Neuronal stem cell (in vitro differentiated cells): Measurements from ENCODE around the gene TMPRSS12.
"Not testable (repeated sequence)": the region's sequence is repeated elsewhere in the genome, so short reads cannot be mapped to it uniquely, and the experiment has no call there.

Source experiments
- DNase-seq: peaks from one replicate; pipeline ENCODE4 v3.0.0-alpha.2; 2013; ENCODE audit warnings: low spot score
- H2AFZ ChIP-seq: one replicate; pipeline ENCODE4 v1.6.1; 2013; ENCODE audit warnings: mild to moderate bottlenecking, low read length, inconsistent platforms
- H2AK5ac ChIP-seq: 2 replicates; pipeline ENCODE4 v1.6.1; 2013; ENCODE audit warnings: low read depth, mild to moderate bottlenecking, inconsistent platforms, low read length, moderate library complexity, mixed read lengths
- H2BK120ac ChIP-seq: 2 replicates; pipeline ENCODE4 v1.6.1; 2013; ENCODE audit warnings: low read depth, mild to moderate bottlenecking, inconsistent platforms, low read length, moderate library complexity, mixed read lengths
- H2BK12ac ChIP-seq: one replicate; pipeline ENCODE4 v1.6.1; 2013; ENCODE audit warnings: low read length, inconsistent platforms
- H2BK15ac ChIP-seq: 2 replicates; pipeline ENCODE4 v1.6.1; 2013; ENCODE audit warnings: mild to moderate bottlenecking, low read length, inconsistent platforms, mixed read lengths
- H2BK5ac ChIP-seq: one replicate; pipeline ENCODE4 v1.6.1; 2013; ENCODE audit warnings: inconsistent platforms, mild to moderate bottlenecking, low read length, moderate library complexity
- H3K14ac ChIP-seq: one replicate; pipeline ENCODE4 v1.6.1; 2013; ENCODE audit warnings: low read length, inconsistent platforms
- H3K18ac ChIP-seq: 2 replicates; pipeline ENCODE4 v1.6.1; 2013; ENCODE audit warnings: low read length, inconsistent platforms
- H3K23ac ChIP-seq: 2 replicates; pipeline ENCODE4 v1.6.1; 2013; ENCODE audit warnings: low read depth, mild to moderate bottlenecking, mixed read lengths, low read length, inconsistent platforms; ENCODE audit not compliant: poor library complexity
- H3K27ac ChIP-seq: replicated peaks from 3 replicates; pipeline ENCODE4 v1.5.1; 2013; ENCODE audit warnings: low read length, inconsistent platforms
- H3K27me3 ChIP-seq, 3 experiments: 2 replicates each; pipeline ENCODE4 v1.6.1; 2013; ENCODE audit warnings: low read length in 3 of 3, mild to moderate bottlenecking in 2 of 3, inconsistent platforms in 1 of 3, low read depth in 1 of 3, mixed read lengths in 1 of 3, moderate library complexity in 1 of 3; ENCODE audit not compliant: control insufficient read depth in 3 of 3, insufficient read depth in 3 of 3
- H3K36me3 ChIP-seq, 2 donors: replicated peaks in 1 of 2; 2 replicates each; pipeline ENCODE4 v1.6.1; 2013; ENCODE audit warnings: low read length in 2 of 2; ENCODE audit not compliant: control insufficient read depth in 2 of 2, insufficient read depth in 2 of 2
- H3K4ac ChIP-seq: 2 replicates; pipeline ENCODE4 v1.6.1; 2013; ENCODE audit warnings: inconsistent platforms, mild to moderate bottlenecking, low read length, moderate library complexity
- H3K4me1 ChIP-seq, 2 donors: 1 replicate in 1 of 2; 2 replicates in 1 of 2; pipeline ENCODE4 v1.6.1; 2013; ENCODE audit warnings: low read length in 2 of 2, low read depth in 1 of 2; ENCODE audit not compliant: control insufficient read depth in 2 of 2, insufficient read depth in 1 of 2
- H3K4me2 ChIP-seq: one replicate; pipeline ENCODE4 v1.6.1; 2013; ENCODE audit warnings: mild to moderate bottlenecking, low read length, inconsistent platforms; ENCODE audit not compliant: insufficient read depth, poor library complexity, severe bottlenecking
- H3K4me3 ChIP-seq, 2 donors: 2 replicates each; pipeline ENCODE4 v1.5.1; 2013; ENCODE audit warnings: low read length in 2 of 2, mild to moderate bottlenecking in 2 of 2, inconsistent platforms in 1 of 2, moderate library complexity in 1 of 2
- H3K79me1 ChIP-seq: one replicate; pipeline ENCODE4 v1.6.1; 2013; ENCODE audit warnings: low read depth, mild to moderate bottlenecking, inconsistent platforms, low read length, moderate library complexity
- H3K9ac ChIP-seq: one replicate; pipeline ENCODE4 v1.6.1; 2013; ENCODE audit warnings: mild to moderate bottlenecking, low read depth, low read length, inconsistent platforms; ENCODE audit not compliant: poor library complexity
- H3K9me3 ChIP-seq, 2 donors: replicated peaks in 1 of 2; 2 replicates each; pipeline versions ENCODE3 to v1.6.1; 2013; ENCODE audit warnings: low read length in 2 of 2, mild to moderate bottlenecking in 2 of 2, inconsistent platforms in 1 of 2, low read depth in 1 of 2, mixed read lengths in 1 of 2, moderate library complexity in 1 of 2; ENCODE audit not compliant: control insufficient read depth in 2 of 2, insufficient read depth in 1 of 2
- H4K8ac ChIP-seq: one replicate; pipeline ENCODE4 v1.6.1; 2013; ENCODE audit warnings: low read depth, mild to moderate bottlenecking, inconsistent platforms, low read length, moderate library complexity
- H4K91ac ChIP-seq: one replicate; pipeline ENCODE4 v1.6.1; 2013; ENCODE audit warnings: low read length, low read depth, mild to moderate bottlenecking, inconsistent platforms; ENCODE audit not compliant: poor library complexity
- WGBS, 2 donors: extraction: QIAGEN DNeasy Blood & Tissue Kit; methylation state at CpG; one replicate each; pipeline ENCODE4 v1.1.7; 2013; ENCODE audit warnings: missing lambda C conversion rate in 2 of 2, mixed read lengths in 1 of 2; ENCODE audit not compliant: insufficient read length in 2 of 2, insufficient replicate concordance in 1 of 2; ENCODE audit errors: extremely low coverage in 2 of 2; 5-methylcytosine and 5-hydroxymethylcytosine counted together

Gene TMPRSS12

DNA sequence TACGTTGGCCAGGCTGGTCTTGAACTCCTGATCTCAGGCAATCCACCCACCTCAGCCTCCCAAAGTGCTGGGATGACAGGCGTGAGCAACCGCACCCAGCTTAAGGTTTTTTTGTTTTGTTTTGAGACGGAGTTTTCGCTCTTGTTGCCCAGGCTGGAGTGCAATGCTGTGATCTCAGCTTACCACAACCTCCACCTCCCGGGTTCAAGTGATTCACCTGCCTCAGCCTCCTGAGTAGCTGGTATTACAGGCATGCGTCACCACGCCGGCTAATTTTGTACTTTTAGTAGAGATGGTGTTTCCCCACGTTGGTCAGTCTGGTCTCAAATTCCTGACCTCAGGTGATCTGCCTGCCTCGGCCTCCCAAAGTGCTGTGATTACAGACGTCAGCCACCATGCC is 87.8 kb downstream of the TMPRSS12 start:
- peaks cover 5 to 15% of the 10 kb centered on the region in 2 donors for H3K4me1 ChIP-seq
- H4K91ac ChIP-seq, H2BK12ac ChIP-seq, H3K23ac ChIP-seq, H2BK5ac ChIP-seq, H3K79me1 ChIP-seq, H3K18ac ChIP-seq, H2AFZ ChIP-seq, H3K4ac ChIP-seq, H3K9ac ChIP-seq, H3K14ac ChIP-seq, H2AK5ac ChIP-seq, H2BK120ac ChIP-seq, H2BK15ac ChIP-seq, H3K4me2 ChIP-seq, H4K8ac ChIP-seq, H3K4me3 ChIP-seq, DNase-seq, H3K9me3 ChIP-seq, H3K27ac ChIP-seq, H3K27me3 ChIP-seq, H3K36me3 ChIP-seq: not testable (repeated sequence)
- WGBS, 2 donors, result no CpG with 5 or more reads among the region's 12 CpGs

DNA sequence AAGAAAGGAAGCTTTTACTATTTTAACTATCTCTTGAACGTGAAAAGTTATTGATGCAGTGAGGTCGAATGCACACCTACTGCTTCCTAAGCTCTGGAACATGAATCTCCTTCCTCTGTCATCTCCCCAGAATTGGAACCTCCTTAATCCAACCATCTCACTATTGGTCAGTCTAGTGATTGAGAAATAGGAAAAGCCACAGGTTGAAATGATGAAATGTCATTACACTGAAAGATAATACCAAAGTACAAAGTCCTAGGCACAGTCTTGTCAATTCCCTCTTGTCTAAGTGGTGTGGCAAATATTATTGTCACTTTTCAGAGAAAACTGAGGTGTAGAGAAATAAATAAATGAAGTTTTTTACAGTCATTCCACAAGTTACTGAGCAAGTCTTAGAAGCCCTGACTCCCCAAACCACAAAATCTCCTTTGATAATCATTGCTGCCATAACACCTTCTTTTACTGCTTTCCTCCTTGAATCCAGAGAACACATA is 90.1 kb downstream of the TMPRSS12 start:
- Histone ChIP-seq H3K27me3 (no peaks in the 10 kb centered on the region), H2BK5ac (no peak overlapping the region), H3K4me2 (no peak overlapping the region), H4K8ac (no peak overlapping the region), H3K79me1 (no peaks in the 10 kb centered on the region), H2BK120ac (no peak overlapping the region), H4K91ac (no peak overlapping the region), H3K23ac (no peak overlapping the region), H2BK12ac (no peak overlapping the region), H2BK15ac (no peak overlapping the region), H3K36me3 (no peaks in the 10 kb centered on the region), H3K27ac (no peak overlapping the region), H3K14ac (no peak overlapping the region), H2AK5ac (no peak overlapping the region), H3K9ac (no peak overlapping the region), H2AFZ (no peak overlapping the region), H3K18ac (no peak overlapping the region), H3K4ac (no peak overlapping the region), H3K4me3 (no peak overlapping the region), H3K4me1 (peaks cover 5 to 11% of the 10 kb centered on the region in 2 donors), H3K9me3 (no peaks in the 10 kb centered on the region)
- no peak for DNase-seq
- no CpG with 5 or more reads among the region's 2 CpGs for WGBS, 2 donors

DNA sequence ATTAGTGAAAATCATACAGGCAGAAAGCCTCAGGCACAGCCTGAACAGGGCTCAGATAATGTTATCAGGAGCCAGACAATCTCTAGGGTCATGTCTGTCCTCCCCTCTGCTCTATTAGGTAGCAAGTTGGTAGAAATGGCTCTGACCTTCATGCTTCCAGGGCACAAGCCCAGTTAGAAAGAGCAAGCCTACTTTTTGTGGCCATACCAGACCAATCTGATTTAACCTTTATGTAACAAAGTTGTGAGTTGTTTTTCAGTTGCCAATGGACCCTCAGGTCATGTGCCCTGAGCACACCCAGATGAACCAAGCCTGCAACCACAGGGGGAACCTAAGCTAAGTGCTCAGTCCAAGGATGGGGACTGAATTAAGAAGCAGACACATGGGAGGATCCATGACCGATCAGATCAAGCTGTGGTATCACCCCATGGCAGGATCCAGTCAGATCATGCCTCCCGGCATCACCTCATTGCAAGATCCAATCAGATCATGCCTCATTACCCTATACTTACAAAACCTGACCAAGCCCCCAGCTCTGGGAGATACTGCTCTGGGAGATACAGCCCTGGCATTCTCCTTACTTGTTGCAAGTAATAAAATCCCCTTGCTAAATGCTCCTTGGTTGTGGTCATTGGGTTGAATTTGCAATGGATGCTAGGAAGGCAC is 90.9 kb downstream of the TMPRSS12 start:
- H3K14ac ChIP-seq, result no peak overlapping the region
- no peak overlapping the region for H3K4me3 ChIP-seq
- H3K18ac ChIP-seq, result no peak overlapping the region
- no peak overlapping the region for H2BK120ac ChIP-seq
- H3K23ac ChIP-seq, result no peak overlapping the region
- H4K91ac ChIP-seq, result no peak overlapping the region
- no peaks in the 10 kb centered on the region for H3K36me3 ChIP-seq
- no peak overlapping the region for H2AFZ ChIP-seq
- H3K9me3 ChIP-seq, result no peaks in the 10 kb centered on the region
- no peak overlapping the region for H3K9ac ChIP-seq
- H3K27me3 ChIP-seq, result no peaks in the 10 kb centered on the region
- WGBS, 2 donors, result no CpG with 5 or more reads among the region's 2 CpGs
- H3K79me1 ChIP-seq, result no peaks in the 10 kb centered on the region
- H2AK5ac ChIP-seq, result no peak overlapping the region
- no peak overlapping the region for H3K4me2 ChIP-seq
- peaks cover 4 to 5% of the 10 kb centered on the region in 2 donors for H3K4me1 ChIP-seq
- no peak overlapping the region for H3K4ac ChIP-seq
- DNase-seq, result no peak
- H4K8ac ChIP-seq, result no peak overlapping the region
- H2BK15ac ChIP-seq, result no peak overlapping the region
- no peak overlapping the region for H2BK5ac ChIP-seq
- no peak overlapping the region for H2BK12ac ChIP-seq
- H3K27ac ChIP-seq, result no peak overlapping the region

DNA sequence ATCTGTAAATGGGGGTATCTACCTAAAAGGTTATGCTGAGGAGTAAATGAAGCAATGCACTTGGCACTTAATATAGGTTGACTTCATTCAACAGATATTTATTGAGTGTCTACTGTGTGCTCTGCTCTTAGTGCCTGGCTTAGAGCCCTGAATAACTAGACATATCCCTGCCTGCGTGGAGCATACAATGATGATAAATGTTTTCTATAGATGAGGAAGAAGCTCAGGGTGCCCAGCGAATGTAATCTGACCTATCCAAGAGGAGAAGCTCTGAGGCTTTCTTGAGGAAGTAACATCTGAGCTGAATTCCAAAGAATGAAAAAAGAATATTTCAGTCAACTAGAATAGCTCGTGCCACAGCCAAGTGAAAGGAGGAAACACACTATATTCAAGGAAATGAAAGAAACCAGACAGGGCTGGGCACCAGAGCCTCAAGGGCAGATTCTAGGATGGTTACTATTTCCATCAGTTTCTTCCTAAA is 91.7 kb downstream of the TMPRSS12 start:
- no peak overlapping the region for H3K4ac ChIP-seq
- no peak overlapping the region for H2AFZ ChIP-seq
- no peaks in the 10 kb centered on the region for H3K27me3 ChIP-seq
- no peak overlapping the region for H4K91ac ChIP-seq
- no peak overlapping the region for H3K27ac ChIP-seq
- no peaks in the 10 kb centered on the region for H3K79me1 ChIP-seq
- H3K18ac ChIP-seq, result no peak overlapping the region
- H3K14ac ChIP-seq, result no peak overlapping the region
- no peak overlapping the region for H3K4me3 ChIP-seq
- H2AK5ac ChIP-seq, result no peak overlapping the region
- H2BK12ac ChIP-seq, result no peak overlapping the region
- no peak overlapping the region for H3K9ac ChIP-seq
- H3K36me3 ChIP-seq, result no peaks in the 10 kb centered on the region
- H3K9me3 ChIP-seq, result no peaks in the 10 kb centered on the region
- WGBS, 2 donors, result no CpG with 5 or more reads among the region's 3 CpGs
- no peak overlapping the region for H2BK120ac ChIP-seq
- no peak for DNase-seq
- H3K23ac ChIP-seq, result no peak overlapping the region
- no peak overlapping the region for H2BK15ac ChIP-seq
- H3K4me2 ChIP-seq, result no peak overlapping the region
- H2BK5ac ChIP-seq, result no peak overlapping the region
- H3K4me1 ChIP-seq, result peaks cover 4 to 5% of the 10 kb centered on the region in 2 donors
- H4K8ac ChIP-seq, result no peak overlapping the region
